ENCODE measurements around the gene CPT1B. TPM values are rescaled to one million over a fixed set of nuclear protein-coding genes. Genes with fewer than 3 reads are reported as not detected.

CPT1B gene
- total and polyA plus RNA-seq, 2 of the 4 experiments (the other 2 are of a cell fraction), result 0.36 to 1.8 TPM

GRCh38 chr22:50525858-50526107, 52.4 kb downstream of the CPT1B start:
- H3K23ac ChIP-seq (ENCODE audit: low read depth, low read length), result no peak overlapping the region
- 0% methylated on average over 10 of the region's 33 CpGs; no CpG with 5 or more reads in 1 of the 2 experiments for WGBS, 2 experiments (ENCODE audit: extremely low coverage in 2 of 2, insufficient read length in 1 of 2)
- H3K9me3 ChIP-seq (ENCODE audit: control insufficient read depth, insufficient read depth, low read length), result no peaks in the 10 kb centered on the region
- dilution Hi-C loops (cut with HindIII; ENCODE audit: low sequenced_read_pairs, unreplicated experiment), result no loop called here
- H4K8ac ChIP-seq (ENCODE audit: low read depth in 2 of 2, low read length in 2 of 2), result peak overlapping the region; percentile 82 to 91; a peak in 2 of 4 replicates
- peak overlapping the region; percentile 85 for H2BK5ac ChIP-seq (ENCODE audit: low read depth, low read length, poor library complexity, severe bottlenecking)
- no TSS peak for BruUV-seq (replicated peaks)
- no peak overlapping the region for H2BK20ac ChIP-seq (ENCODE audit: low read depth, low read length)
- ChIA-PET POLR2A (ENCODE audit: unreplicated experiment) (interaction anchor here (0.6 to 0.7 kb wide), 3 partner anchors 18 to 53 kb away, joined by 3 to 4 read pairs (median 3); partner anchors contain the start of genes LMF2, NCAPH2 and SYCE3), CTCF (interaction anchor here (0.5 to 1.6 kb wide), 11 partner anchors 16 to 231 kb away, joined by 3 to 8 read pairs (median 4); partner anchors contain the start of genes CHKB, LMF2, NCAPH2 and SYCE3)
- peak overlapping the region; percentile 77 for H3K4me2 ChIP-seq (ENCODE audit: low read depth, low read length)
- peak overlapping the region; percentile 94 for H3K4ac ChIP-seq (ENCODE audit: low read depth, low read length)
- no peaks in the 10 kb centered on the region for H3K27me3 ChIP-seq (ENCODE audit: control insufficient read depth, insufficient read depth, low read length)
- peak overlapping the region; percentile 96 for H3K27ac ChIP-seq (ENCODE audit: insufficient read depth, low read length)
- H2AK5ac ChIP-seq (ENCODE audit: low read depth, low read length), result 0 out of 2 replicates have a peak overlapping the region, but pooled peaks have one; percentile 35
- peak overlapping the region; percentile 96 for H2AFZ ChIP-seq (replicated peaks; ENCODE audit: low read length, poor library complexity)
- no peak for ATAC-seq (ENCODE audit: low read depth)
- no peak overlapping the region for H3K56ac ChIP-seq (ENCODE audit: extremely low read depth, insufficient read depth, low read length)
- no peak overlapping the region for H2BK120ac ChIP-seq (ENCODE audit: low read depth, low read length)
- H4K20me1 ChIP-seq (ENCODE audit: insufficient read depth, low read length), result peaks cover 19% of the 10 kb centered on the region
- peaks cover 24% of the 10 kb centered on the region for H3K36me3 ChIP-seq (ENCODE audit: control insufficient read depth, insufficient read depth, low read length)
- H3K4me1 ChIP-seq (ENCODE audit: control insufficient read depth, insufficient read depth, low read length), result peaks cover 13% of the 10 kb centered on the region
- H3K14ac ChIP-seq (replicated peaks; ENCODE audit: low read depth, low read length), result 0 out of 2 replicates have a peak overlapping the region, but pooled peaks have one; percentile 92
- peak overlapping the region; percentile 56; the same call in 1 of the 2 replicates for H4K91ac ChIP-seq (ENCODE audit: insufficient read depth, low read depth, low read length)
- no peak overlapping the region for H3K18ac ChIP-seq (ENCODE audit: low read depth, low read length)
- peaks cover 12% of the 10 kb centered on the region for H3K9me1 ChIP-seq (ENCODE audit: insufficient read depth, low read length)
- H4K5ac ChIP-seq (ENCODE audit: low read depth, low read length), result peak overlapping the region; percentile 66; the same call in 1 of the 2 replicates
- intact Hi-C loops (cut with micrococcal nuclease), result loop anchor here (5.0 kb wide), 1 partner anchor 57 kb away; the partner anchor contains the start of gene CHKB
- in situ Hi-C loops (cut with MboI; ENCODE audit: low sequenced_read_pairs), result loop anchor here (5.0 kb wide), 1 partner anchor 52 kb away; the partner anchor contains the start of gene CPT1B
- peak overlapping the region; percentile 99 for H2AK9ac ChIP-seq (replicated peaks; ENCODE audit: low read depth, low read length, poor library complexity)
- peak overlapping the region; percentile 89 for H3K9ac ChIP-seq (ENCODE audit: low read depth, low read length)
- H2BK15ac ChIP-seq (ENCODE audit: low read depth, low read length), result no peak overlapping the region
- peaks cover 11 to 46% of the 10 kb centered on the region in 2 experiments for H3K79me1 ChIP-seq (ENCODE audit: low read depth in 1 of 2, low read length in 2 of 2)
- peak overlapping the region; percentile 84 for H3K4me3 ChIP-seq (ENCODE audit: insufficient read depth, low read depth, low read length)
- no peak for DNase-seq
- TF ChIP-seq CEBPB (IDR thresholded peaks at IDR 0.05; ENCODE audit: low read depth, low read length), result no peak
- TF ChIP-seq POLR2A (IDR thresholded peaks at IDR 0.05; ENCODE audit: low read depth, low read length), result no peak
- no peak for TF ChIP-seq FOS (IDR thresholded peaks at IDR 0.05; ENCODE audit: low read depth, low read length)
- no peak for TF ChIP-seq RCOR1 (IDR thresholded peaks at IDR 0.05; ENCODE audit: insufficient replicate concordance, low read length)

All from IMR-90 (cell line).